GM19463 (cell line): ENCODE data around the gene TEKT5.
"Not testable (repeated sequence)": the region's sequence is repeated elsewhere in the genome, so short reads cannot be mapped to it uniquely, and the experiment has no call there.

Source experiments
- ATAC-seq: cut with Tn5 transposase; IDR thresholded peaks from one replicate; pipeline ENCODE4 v1.9.1; 2021; ENCODE audit warnings: mild to moderate bottlenecking, moderate library complexity; ENCODE audit not compliant: unreplicated experiment

The TEKT5 gene

GRCh38 chr16:10694830-10695229 is at the start of gene TEKT5:
Gene TEKT5, minus strand, starts transcription at chr16:10694930. Its CDS starts 57 bp downstream, at chr16:10694873.
- ATAC-seq: no peak

- ATAC-seq: peak; percentile 86
Measured at GRCh38 chr16:10743610-10744369, 49.1 kb upstream of the TEKT5 start, which contains the start of gene NUBP1. Gene NUBP1, plus strand, starts transcription at chr16:10743842. Its CDS starts 22 bp downstream, at chr16:10743864.

GRCh38 chr16:10743227-10743609 is 48.5 kb upstream of the TEKT5 start:
- ATAC-seq: no peak

- no peak for ATAC-seq
Measured at GRCh38 chr16:10741844-10742243, 47.1 kb upstream of the TEKT5 start.

- not testable (repeated sequence) for ATAC-seq
Measured at GRCh38 chr16:10741249-10741648, 46.5 kb upstream of the TEKT5 start.

- ATAC-seq: no peak
Measured at GRCh38 chr16:10740845-10741208, 46.1 kb upstream of the TEKT5 start.

- no peak for ATAC-seq
Measured at GRCh38 chr16:10740000-10740844, 45.5 kb upstream of the TEKT5 start.

GRCh38 chr16:10738231-10739077 is 43.7 kb upstream of the TEKT5 start:
- ATAC-seq: peak; percentile 80

- no peak for ATAC-seq
Measured at GRCh38 chr16:10737068-10737625, 42.4 kb upstream of the TEKT5 start.

- ATAC-seq: no peak
Measured at GRCh38 chr16:10731790-10732189, 37.1 kb upstream of the TEKT5 start.

GRCh38 chr16:10729104-10730048 is 34.6 kb upstream of the TEKT5 start:
- ATAC-seq: no peak

- no peak for ATAC-seq
Measured at GRCh38 chr16:10728003-10728887, 33.5 kb upstream of the TEKT5 start.

- ATAC-seq: no peak
Measured at GRCh38 chr16:10708969-10709368, 14.2 kb upstream of the TEKT5 start.

- ATAC-seq: no peak
Measured at GRCh38 chr16:10699756-10700155, 5.0 kb upstream of the TEKT5 start.

GRCh38 chr16:10694306-10694705 is 424 bp downstream of the TEKT5 start:
- ATAC-seq: no peak

GRCh38 chr16:10693889-10694288 is 841 bp downstream of the TEKT5 start:
- no peak for ATAC-seq

GRCh38 chr16:10692470-10692869 is 2.3 kb downstream of the TEKT5 start:
- ATAC-seq: no peak

GRCh38 chr16:10688726-10689125 is 6.0 kb downstream of the TEKT5 start:
- no peak for ATAC-seq

GRCh38 chr16:10688291-10688690 is 6.4 kb downstream of the TEKT5 start:
- no peak for ATAC-seq
